ENCODE measurements around the gene ROR1. TPM values are rescaled to one million over a fixed set of nuclear protein-coding genes. Genes with fewer than 3 reads are reported as not detected.

The ROR1 gene
- total and polyA plus RNA-seq, 9 donors: 3.0 to 26.1 (median 15.0) TPM

GRCh38 chr1:63969441-63969901 is 195.7 kb downstream of the ROR1 start:
- intact Hi-C loops (cut with DNase I): no loop called here
- no peak for DNase-seq
- WGBS, 3 donors: 88 to 92% (median 90%) methylated on average over 4 of the region's 4 CpGs
- Histone ChIP-seq H3K9me3 (no peaks in the 10 kb centered on the region), H3K36me3 (no peaks in the 10 kb centered on the region), H3K27ac (no peak overlapping the region), H3K27me3 (no peaks in the 10 kb centered on the region), H3K4me3 (no peak overlapping the region), H3K4me1 (ENCODE audit: insufficient read depth) (peaks cover 2% of the 10 kb centered on the region)
- TF ChIP-seq POLR2A (IDR thresholded peaks at IDR 0.05) (no peak), EP300 (IDR thresholded peaks at IDR 0.05) (no peak)
- TF ChIP-seq, protein P1, sequence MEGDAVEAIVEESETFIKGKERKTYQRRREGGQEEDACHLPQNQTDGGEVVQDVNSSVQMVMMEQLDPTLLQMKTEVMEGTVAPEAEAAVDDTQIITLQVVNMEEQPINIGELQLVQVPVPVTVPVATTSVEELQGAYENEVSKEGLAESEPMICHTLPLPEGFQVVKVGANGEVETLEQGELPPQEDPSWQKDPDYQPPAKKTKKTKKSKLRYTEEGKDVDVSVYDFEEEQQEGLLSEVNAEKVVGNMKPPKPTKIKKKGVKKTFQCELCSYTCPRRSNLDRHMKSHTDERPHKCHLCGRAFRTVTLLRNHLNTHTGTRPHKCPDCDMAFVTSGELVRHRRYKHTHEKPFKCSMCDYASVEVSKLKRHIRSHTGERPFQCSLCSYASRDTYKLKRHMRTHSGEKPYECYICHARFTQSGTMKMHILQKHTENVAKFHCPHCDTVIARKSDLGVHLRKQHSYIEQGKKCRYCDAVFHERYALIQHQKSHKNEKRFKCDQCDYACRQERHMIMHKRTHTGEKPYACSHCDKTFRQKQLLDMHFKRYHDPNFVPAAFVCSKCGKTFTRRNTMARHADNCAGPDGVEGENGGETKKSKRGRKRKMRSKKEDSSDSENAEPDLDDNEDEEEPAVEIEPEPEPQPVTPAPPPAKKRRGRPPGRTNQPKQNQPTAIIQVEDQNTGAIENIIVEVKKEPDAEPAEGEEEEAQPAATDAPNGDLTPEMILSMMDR (IDR thresholded peaks at IDR 0.05): no peak

DNA sequence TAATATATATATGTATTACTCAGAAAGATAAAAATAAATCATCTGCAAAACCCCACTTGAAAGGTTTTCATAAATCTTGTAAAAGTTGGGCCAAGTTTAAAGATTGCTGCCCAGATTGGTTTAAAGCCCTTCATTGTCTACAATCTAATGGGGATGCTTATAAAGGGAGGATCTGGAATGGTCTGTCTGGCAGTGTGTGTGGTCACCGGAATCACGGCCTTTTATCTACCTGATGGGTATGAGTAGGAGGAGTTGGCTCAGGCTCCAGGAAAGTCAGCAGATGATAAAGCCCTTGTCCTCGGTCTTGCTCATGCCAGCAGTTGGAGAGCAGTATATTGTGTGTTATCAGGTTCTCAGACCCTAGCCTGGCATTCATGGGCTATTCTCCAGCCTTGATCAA is 197.7 kb downstream of the ROR1 start:
- WGBS, 3 donors: 87 to 89% (median 89%) methylated on average over 3 of the region's 3 CpGs
- no peaks in the 10 kb centered on the region for H3K36me3 ChIP-seq
- no peaks in the 10 kb centered on the region for H3K9me3 ChIP-seq
- no peak for DNase-seq
- intact Hi-C loops (cut with DNase I): no loop called here
- TF ChIP-seq EP300 (IDR thresholded peaks at IDR 0.05): no peak
- TF ChIP-seq, protein P1 (IDR thresholded peaks at IDR 0.05): no peak
- no peak for TF ChIP-seq POLR2A (IDR thresholded peaks at IDR 0.05)
- no peak overlapping the region for H3K4me3 ChIP-seq
- H3K27ac ChIP-seq: no peak overlapping the region
- no peaks in the 10 kb centered on the region for H3K27me3 ChIP-seq
- peaks cover 2% of the 10 kb centered on the region for H3K4me1 ChIP-seq (ENCODE audit: insufficient read depth)

- TF ChIP-seq, protein P1 (IDR thresholded peaks at IDR 0.05): no peak
- no peak for TF ChIP-seq POLR2A (IDR thresholded peaks at IDR 0.05)
- TF ChIP-seq EP300 (IDR thresholded peaks at IDR 0.05): no peak
- H3K36me3 ChIP-seq: no peaks in the 10 kb centered on the region
- peaks cover 2% of the 10 kb centered on the region for H3K4me1 ChIP-seq (ENCODE audit: insufficient read depth)
- DNase-seq: no peak
- H3K9me3 ChIP-seq: no peaks in the 10 kb centered on the region
- H3K27me3 ChIP-seq: no peaks in the 10 kb centered on the region
- intact Hi-C loops (cut with DNase I): no loop called here
- no peak overlapping the region for H3K4me3 ChIP-seq
- WGBS, 3 donors: 69 to 79% (median 77%) methylated on average over 7 of the region's 7 CpGs
- H3K27ac ChIP-seq: no peak overlapping the region
Observed at GRCh38 chr1:63973005-63973419, 199.2 kb downstream of the ROR1 start.

DNA sequence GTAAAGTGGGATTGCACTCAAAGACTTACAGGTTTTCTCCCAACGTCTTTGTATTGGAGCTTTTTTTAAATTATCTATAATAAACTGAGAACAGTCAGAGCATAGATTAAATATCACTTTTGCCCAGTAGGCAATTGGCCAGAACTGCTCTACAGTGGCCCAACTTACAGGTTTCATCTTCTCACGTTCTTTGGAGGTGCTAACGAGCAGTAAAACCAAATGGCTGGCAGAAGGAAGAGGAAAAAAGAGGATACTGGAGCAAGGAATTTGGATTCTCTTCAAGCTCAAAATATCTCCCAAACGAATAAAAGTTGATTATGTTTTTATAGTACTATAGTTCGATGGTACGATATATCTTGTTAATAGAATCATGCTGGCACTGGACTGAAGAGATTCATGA is 201.1 kb downstream of the ROR1 start:
- TF ChIP-seq POLR2A (IDR thresholded peaks at IDR 0.05) (no peak), EP300 (IDR thresholded peaks at IDR 0.05) (no peak)
- TF ChIP-seq, protein P1 (IDR thresholded peaks at IDR 0.05): no peak
- peaks cover 2% of the 10 kb centered on the region for H3K27me3 ChIP-seq
- intact Hi-C loops (cut with DNase I): no loop called here
- H3K36me3 ChIP-seq: no peaks in the 10 kb centered on the region
- H3K4me1 ChIP-seq (ENCODE audit: insufficient read depth): no peaks in the 10 kb centered on the region
- H3K4me3 ChIP-seq: no peak overlapping the region
- DNase-seq: no peak
- H3K27ac ChIP-seq: no peak overlapping the region
- 56 to 64% (median 59%) methylated on average over 6 of the region's 6 CpGs for WGBS, 3 donors
- H3K9me3 ChIP-seq: no peaks in the 10 kb centered on the region
